ENCODE data around the gene PLA2G5. TPM values are rescaled to one million over a fixed set of nuclear protein-coding genes. Genes with fewer than 3 reads are reported as not detected.

PLA2G5 gene
- polyA plus RNA-seq, 1 experiment = not detected

- Histone ChIP-seq H3K9me3 (ENCODE audit: control insufficient read depth, insufficient read depth, low read length) (no peaks in the 10 kb centered on the region), H3K27me3 (ENCODE audit: control insufficient read depth, insufficient read depth, low read length) (no peaks in the 10 kb centered on the region), H3K4me3 (ENCODE audit: low read depth, low read length) (no peak overlapping the region), H3K27ac (ENCODE audit: low read depth, low read length) (no peak overlapping the region)
- no peak for TF ChIP-seq CTCF (IDR thresholded peaks at IDR 0.05; ENCODE audit: low read depth, low read length)
- DNase-seq (ENCODE audit: low read depth, low spot score) = no peak
- POLR2A ChIA-PET = no interaction called here
- CTCF ChIA-PET = interaction anchor here (0.6 kb wide), 1 partner anchor 361 kb away, joined by 3 read pairs; no protein-coding TSS in a partner anchor
Observed at GRCh38 chr1:20061866-20062265, 8.1 kb upstream of the PLA2G5 start.

- TF ChIP-seq CTCF (IDR thresholded peaks at IDR 0.05; ENCODE audit: low read depth, low read length) = no peak
- POLR2A ChIA-PET = interaction anchor here (0.7 kb wide), 1 partner anchor 54 kb away, joined by 3 read pairs; no protein-coding TSS in a partner anchor
- Histone ChIP-seq H3K27me3 (ENCODE audit: control insufficient read depth, insufficient read depth, low read length) (no peaks in the 10 kb centered on the region), H3K27ac (ENCODE audit: low read depth, low read length) (no peak overlapping the region), H3K4me3 (ENCODE audit: low read depth, low read length) (no peak overlapping the region), H3K9me3 (ENCODE audit: control insufficient read depth, insufficient read depth, low read length) (no peaks in the 10 kb centered on the region)
- DNase-seq (ENCODE audit: low read depth, low spot score) = peak; percentile 29
- CTCF ChIA-PET = no interaction called here
Observed at GRCh38 chr1:20063861-20064292, 6.1 kb upstream of the PLA2G5 start.

GRCh38 chr1:20068722-20069121, 1.3 kb upstream of the PLA2G5 start:
- POLR2A ChIA-PET = interaction anchor here (0.7 kb wide), 1 partner anchor 56 kb away, joined by 3 read pairs; no protein-coding TSS in a partner anchor
- Histone ChIP-seq H3K4me3 (ENCODE audit: low read depth, low read length) (no peak overlapping the region), H3K9me3 (ENCODE audit: control insufficient read depth, insufficient read depth, low read length) (no peaks in the 10 kb centered on the region), H3K27ac (ENCODE audit: low read depth, low read length) (no peak overlapping the region), H3K27me3 (ENCODE audit: control insufficient read depth, insufficient read depth, low read length) (no peaks in the 10 kb centered on the region)
- TF ChIP-seq CTCF (IDR thresholded peaks at IDR 0.05; ENCODE audit: low read depth, low read length) = no peak
- CTCF ChIA-PET = interaction anchor here (0.6 kb wide), 1 partner anchor 10 kb away, joined by 5 read pairs; no protein-coding TSS in a partner anchor
- DNase-seq (ENCODE audit: low read depth, low spot score) = no peak

GRCh38 chr1:20070357-20070756, 363 bp downstream of the PLA2G5 start:
- no peak for DNase-seq (ENCODE audit: low read depth, low spot score)
- CTCF ChIA-PET = no interaction called here
- Histone ChIP-seq H3K27me3 (ENCODE audit: control insufficient read depth, insufficient read depth, low read length) (peaks cover 2% of the 10 kb centered on the region), H3K4me3 (ENCODE audit: low read depth, low read length) (no peak overlapping the region), H3K27ac (ENCODE audit: low read depth, low read length) (no peak overlapping the region), H3K9me3 (ENCODE audit: control insufficient read depth, insufficient read depth, low read length) (no peaks in the 10 kb centered on the region)
- no peak for TF ChIP-seq CTCF (IDR thresholded peaks at IDR 0.05; ENCODE audit: low read depth, low read length)
- POLR2A ChIA-PET = no interaction called here

- no peak for TF ChIP-seq CTCF (IDR thresholded peaks at IDR 0.05; ENCODE audit: low read depth, low read length)
- Histone ChIP-seq H3K27me3 (ENCODE audit: control insufficient read depth, insufficient read depth, low read length) (peaks cover 2% of the 10 kb centered on the region), H3K4me3 (ENCODE audit: low read depth, low read length) (no peak overlapping the region), H3K9me3 (ENCODE audit: control insufficient read depth, insufficient read depth, low read length) (no peaks in the 10 kb centered on the region), H3K27ac (ENCODE audit: low read depth, low read length) (no peak overlapping the region)
- ChIA-PET POLR2A (no interaction called here), CTCF (interaction anchor here (0.6 kb wide), 1 partner anchor 141 kb away, joined by 3 read pairs; no protein-coding TSS in a partner anchor)
- no peak for DNase-seq (ENCODE audit: low read depth, low spot score)
Observed at GRCh38 chr1:20071416-20071815, 1.4 kb downstream of the PLA2G5 start.
